Gastroesophageal sphincter (tissue), 4 donors: ENCODE measurements around the gene FAM163B. TPM values are rescaled to one million over a fixed set of nuclear protein-coding genes. Genes with fewer than 3 reads are reported as not detected.

ENCODE experiments used
- ATAC-seq: fragments of 150-250 bp; one replicate; pipeline ENCODE4 v1.9.1; 2016; ENCODE audit warnings: mild to moderate bottlenecking, moderate library complexity
- H3K27ac ChIP-seq, 4 donors: fragments of 200-600 bp; sonication (generic) in 3 of 4; 1 replicate in 3 of 4; 2 replicates in 1 of 4; pipeline ENCODE4 v1.5.1; 2016 to 2019
- H3K27me3 ChIP-seq: fragments of 200-600 bp; sonication (generic); one replicate; pipeline ENCODE4 v1.5.1; 2019
- H3K36me3 ChIP-seq, 2 donors: fragments of 200-600 bp; sonication (generic); one replicate each; pipeline ENCODE4 v1.5.1; 2019; ENCODE audit warnings: control low read depth in 1 of 2
- H3K4me1 ChIP-seq, 3 donors: fragments of 200-600 bp; sonication (generic); 1 replicate in 2 of 3; 2 replicates in 1 of 3; pipeline ENCODE4 v1.5.1; 2016 to 2019; ENCODE audit warnings: control low read depth in 2 of 3
- H3K4me3 ChIP-seq, 2 donors: fragments of 200-600 bp; sonication (generic); one replicate each; pipeline ENCODE4 v1.5.1; 2019; ENCODE audit warnings: mild to moderate bottlenecking in 1 of 2, moderate library complexity in 1 of 2
- H3K9me3 ChIP-seq, 3 donors: fragments of 200-600 bp; sonication (generic); one replicate each; pipeline ENCODE4 v1.5.1; 2017 to 2019; ENCODE audit warnings: control low read depth in 2 of 3
- CTCF ChIP-seq, 4 experiments: fragments of 200-600 bp in 2 of 4; fragments of 450-650 bp in 2 of 4; sonication (generic) in 1 of 4; IDR thresholded peaks; one replicate each; pipeline ENCODE4 v1.5.1; 2017 to 2019; ENCODE audit warnings: antibody characterized with exemption in 4 of 4, mild to moderate bottlenecking in 2 of 4, moderate library complexity in 2 of 4
- EP300 ChIP-seq: sonication (generic); formaldehyde crosslinking; IDR thresholded peaks from one replicate; pipeline ENCODE4 v1.6.1; 2017; ENCODE audit warnings: antibody characterized with exemption, mild to moderate bottlenecking
- POLR2A ChIP-seq, 2 donors: fragments of 450-650 bp; IDR thresholded peaks; one replicate each; pipeline ENCODE4 v1.6.1; 2017; ENCODE audit warnings: antibody characterized with exemption in 2 of 2, mild to moderate bottlenecking in 2 of 2, moderate library complexity in 1 of 2
- POLR2AphosphoS5 ChIP-seq: sonication (generic); formaldehyde crosslinking; IDR thresholded peaks from one replicate; pipeline ENCODE4 v1.6.1; 2017; ENCODE audit warnings: antibody characterized with exemption
- WGBS, 2 donors: methylation state at CpG; one replicate each; pipeline ENCODE4 v1.1.5; 2018; ENCODE audit warnings: low coverage in 1 of 2; 5-methylcytosine and 5-hydroxymethylcytosine counted together
- total RNA-seq, 4 donors: library from RNA; depleted of rRNA; stranded (reverse); fragments of >200 nt; gene quantifications; one replicate each; pipeline ENCODE4 v1.1.0, GENCODE V29; 2016

Gene FAM163B
- total RNA-seq, 4 donors from 2014 or later, result not detected

GRCh38 chr9:133599470-133600173, 9.6 kb downstream of the FAM163B start:
- Histone ChIP-seq H3K4me1 (no peaks in the 10 kb centered on the region), H3K27ac (no peak overlapping the region), H3K4me3 (no peak overlapping the region), H3K36me3 (no peaks in the 10 kb centered on the region), H3K27me3 (peaks cover 53% of the 10 kb centered on the region), H3K9me3 (peaks cover 0 to 31% (median 0%) of the 10 kb centered on the region in 3 donors)
- WGBS, 2 donors, result 90 to 91% methylated on average over 4 to 5 of the region's 6 CpGs
- ATAC-seq, result no peak
- TF ChIP-seq EP300, result no peak
- no peak for TF ChIP-seq CTCF (IDR thresholded peaks at IDR 0.05)
- no peak for TF ChIP-seq POLR2AphosphoS5
- no peak for TF ChIP-seq POLR2A (IDR thresholded peaks at IDR 0.05)

- Histone ChIP-seq H3K27ac (no peak overlapping the region), H3K4me1 (no peaks in the 10 kb centered on the region), H3K36me3 (no peaks in the 10 kb centered on the region), H3K4me3 (no peak overlapping the region), H3K27me3 (peaks cover 53% of the 10 kb centered on the region), H3K9me3 (peaks cover 0 to 31% (median 0%) of the 10 kb centered on the region in 3 donors)
- WGBS, 2 donors, result 71 to 90% methylated on average over 4 to 5 of the region's 7 CpGs
- no peak for ATAC-seq
- TF ChIP-seq POLR2A (IDR thresholded peaks at IDR 0.05) (no peak), EP300 (no peak), CTCF (IDR thresholded peaks at IDR 0.05) (no peak), POLR2AphosphoS5 (no peak)
Observed at GRCh38 chr9:133598978-133599377, 10.2 kb downstream of the FAM163B start.

- no peak overlapping the region for H3K27ac ChIP-seq
- no peak overlapping the region for H3K4me3 ChIP-seq
- peaks cover 0 to 31% (median 0%) of the 10 kb centered on the region in 3 donors for H3K9me3 ChIP-seq
- H3K36me3 ChIP-seq, result no peaks in the 10 kb centered on the region
- TF ChIP-seq POLR2A (IDR thresholded peaks at IDR 0.05), result no peak
- no peak for TF ChIP-seq EP300
- no peak for TF ChIP-seq POLR2AphosphoS5
- no peak for TF ChIP-seq CTCF (IDR thresholded peaks at IDR 0.05)
- WGBS, 2 donors, result 63 to 85% methylated on average over 7 of the region's 7 CpGs
- H3K4me1 ChIP-seq, result no peaks in the 10 kb centered on the region
- no peak for ATAC-seq
- peaks cover 46% of the 10 kb centered on the region for H3K27me3 ChIP-seq
Observed at GRCh38 chr9:133597316-133597957, 11.8 kb downstream of the FAM163B start.

GRCh38 chr9:133595910-133596309, 13.3 kb downstream of the FAM163B start:
- H3K36me3 ChIP-seq, result no peaks in the 10 kb centered on the region
- no peak for TF ChIP-seq POLR2A (IDR thresholded peaks at IDR 0.05)
- no peak for TF ChIP-seq EP300
- no peak for TF ChIP-seq POLR2AphosphoS5
- TF ChIP-seq CTCF (IDR thresholded peaks at IDR 0.05), result no peak
- H3K27me3 ChIP-seq, result peaks cover 46% of the 10 kb centered on the region
- no peaks in the 10 kb centered on the region for H3K4me1 ChIP-seq
- no peak for ATAC-seq
- no peak overlapping the region for H3K4me3 ChIP-seq
- peaks cover 0 to 31% (median 0%) of the 10 kb centered on the region in 3 donors for H3K9me3 ChIP-seq
- H3K27ac ChIP-seq, result no peak overlapping the region
- WGBS, 2 donors, result 77 to 86% methylated on average over 1 to 4 of the region's 8 CpGs

GRCh38 chr9:133594310-133594709, 14.9 kb downstream of the FAM163B start:
- no peak overlapping the region for H3K4me3 ChIP-seq
- 95 to 100% methylated on average over 2 of the region's 2 CpGs for WGBS, 2 donors
- H3K4me1 ChIP-seq, result no peaks in the 10 kb centered on the region
- no peak overlapping the region for H3K27ac ChIP-seq
- no peak for ATAC-seq
- no peaks in the 10 kb centered on the region for H3K36me3 ChIP-seq
- TF ChIP-seq EP300, result no peak
- TF ChIP-seq POLR2A (IDR thresholded peaks at IDR 0.05), result no peak
- no peak for TF ChIP-seq POLR2AphosphoS5
- TF ChIP-seq CTCF (IDR thresholded peaks at IDR 0.05), result no peak
- peaks cover 0 to 31% (median 0%) of the 10 kb centered on the region in 3 donors for H3K9me3 ChIP-seq
- peaks cover 57% of the 10 kb centered on the region for H3K27me3 ChIP-seq
